ENCODE data around the gene FPR2.
"Not testable (repeated sequence)": the region's sequence is repeated elsewhere in the genome, so short reads cannot be mapped to it uniquely, and the experiment has no call there.

The FPR2 gene

GRCh38 chr19:51760697-51761356, at the start of gene FPR2:
Gene FPR2, plus strand, starts transcription at chr19:51761180. Its CDS starts 7,479 bp downstream, at chr19:51768659.
- DNase-seq, result no peak

- no peak for DNase-seq
Measured at GRCh38 chr19:51711702-51712101, 49.3 kb upstream of the FPR2 start.

GRCh38 chr19:51712461-51713081, 48.4 kb upstream of the FPR2 start:
- no peak for DNase-seq

GRCh38 chr19:51713319-51714285, 47.4 kb upstream of the FPR2 start:
- DNase-seq, result no peak

GRCh38 chr19:51714848-51715247, 46.1 kb upstream of the FPR2 start:
- DNase-seq, result no peak

GRCh38 chr19:51715850-51716249, 45.1 kb upstream of the FPR2 start:
- no peak for DNase-seq

- no peak for DNase-seq
Measured at GRCh38 chr19:51716925-51717324, 44.1 kb upstream of the FPR2 start.

GRCh38 chr19:51719251-51719988, 41.6 kb upstream of the FPR2 start:
- DNase-seq, result no peak

- no peak for DNase-seq
Measured at GRCh38 chr19:51721905-51722304, 39.1 kb upstream of the FPR2 start.

GRCh38 chr19:51722492-51722891, 38.5 kb upstream of the FPR2 start:
- peak; percentile 7 for DNase-seq

- DNase-seq, result no peak
Measured at GRCh38 chr19:51724543-51724942, 36.4 kb upstream of the FPR2 start.

GRCh38 chr19:51726049-51726448, 34.9 kb upstream of the FPR2 start:
- DNase-seq, result no peak

GRCh38 chr19:51727349-51727880, 33.6 kb upstream of the FPR2 start:
- no peak for DNase-seq

GRCh38 chr19:51729781-51730180, 31.2 kb upstream of the FPR2 start:
- DNase-seq, result no peak

- no peak for DNase-seq
Measured at GRCh38 chr19:51733742-51734522, 27.0 kb upstream of the FPR2 start.

GRCh38 chr19:51735759-51736449, 25.1 kb upstream of the FPR2 start:
- DNase-seq, result no peak

- DNase-seq, result no peak
Measured at GRCh38 chr19:51737389-51737788, 23.6 kb upstream of the FPR2 start.

GRCh38 chr19:51737924-51738323, 23.1 kb upstream of the FPR2 start:
- DNase-seq, result no peak

GRCh38 chr19:51738523-51738922, 22.5 kb upstream of the FPR2 start:
- DNase-seq, result not testable (repeated sequence)

- DNase-seq, result no peak
Measured at GRCh38 chr19:51739466-51740213, 21.3 kb upstream of the FPR2 start.

Data from NCI-H1048 (cell line).